NCI-H2196 treated with DMSO at 0.1 percent for 48 hours (cell line): ENCODE results near the gene SHISA5.
A peak's percentile ranks its signal among the peaks of the same experiment; 100 is the strongest.

Source experiments
- DNase-seq: peaks from one replicate; lab custom pipeline; 2025; ENCODE audit not compliant: unreplicated experiment; lab: John Stamatoyannopoulos, UW

The SHISA5 gene

DNA sequence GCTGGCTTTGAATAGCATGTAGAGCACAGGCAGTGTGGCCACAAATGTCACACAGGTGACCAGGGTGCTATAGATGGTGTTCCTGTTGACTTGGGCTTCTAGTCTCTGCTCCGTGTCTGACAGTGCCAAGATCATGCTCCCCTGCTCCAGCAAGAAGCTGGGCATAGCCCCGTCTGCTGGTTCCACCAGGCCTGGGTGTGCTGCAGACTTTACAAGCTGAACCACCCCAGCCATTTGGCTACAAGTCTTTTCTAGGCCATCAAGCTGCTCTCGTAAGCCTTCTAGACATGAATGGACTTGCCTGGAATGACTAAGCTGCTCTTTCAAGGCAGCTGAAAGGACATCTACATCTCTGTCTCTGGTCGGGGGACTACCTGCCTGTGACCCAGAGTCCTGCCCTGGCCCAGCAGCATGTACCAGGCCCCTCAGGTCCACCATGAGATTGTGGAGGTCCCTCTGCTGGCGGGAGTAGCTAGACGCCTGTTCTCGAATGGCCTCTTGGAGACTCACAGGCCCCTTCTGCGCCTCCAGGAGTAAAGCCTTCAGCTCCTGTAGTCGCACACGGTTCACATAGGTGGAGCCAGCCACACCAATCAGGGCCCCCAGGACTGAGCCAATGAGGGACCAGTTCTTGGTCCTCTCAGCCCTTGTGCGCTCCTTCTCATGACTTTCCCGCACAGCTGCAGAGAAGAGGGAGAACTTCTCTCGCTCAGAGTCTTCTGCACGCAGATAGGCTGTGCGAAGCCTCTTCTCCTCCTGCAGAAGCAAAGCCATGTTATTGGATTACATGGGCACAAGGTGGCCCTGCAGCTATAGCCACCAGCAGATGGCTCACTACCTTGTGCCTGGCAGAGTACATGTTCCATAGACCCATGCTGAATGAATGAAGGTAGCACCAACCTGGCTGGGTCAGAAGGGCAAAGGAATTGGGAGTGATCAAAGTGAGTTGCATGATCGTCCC, 71.3 kb downstream of the SHISA5 start:
- DNase-seq: no peak

DNA sequence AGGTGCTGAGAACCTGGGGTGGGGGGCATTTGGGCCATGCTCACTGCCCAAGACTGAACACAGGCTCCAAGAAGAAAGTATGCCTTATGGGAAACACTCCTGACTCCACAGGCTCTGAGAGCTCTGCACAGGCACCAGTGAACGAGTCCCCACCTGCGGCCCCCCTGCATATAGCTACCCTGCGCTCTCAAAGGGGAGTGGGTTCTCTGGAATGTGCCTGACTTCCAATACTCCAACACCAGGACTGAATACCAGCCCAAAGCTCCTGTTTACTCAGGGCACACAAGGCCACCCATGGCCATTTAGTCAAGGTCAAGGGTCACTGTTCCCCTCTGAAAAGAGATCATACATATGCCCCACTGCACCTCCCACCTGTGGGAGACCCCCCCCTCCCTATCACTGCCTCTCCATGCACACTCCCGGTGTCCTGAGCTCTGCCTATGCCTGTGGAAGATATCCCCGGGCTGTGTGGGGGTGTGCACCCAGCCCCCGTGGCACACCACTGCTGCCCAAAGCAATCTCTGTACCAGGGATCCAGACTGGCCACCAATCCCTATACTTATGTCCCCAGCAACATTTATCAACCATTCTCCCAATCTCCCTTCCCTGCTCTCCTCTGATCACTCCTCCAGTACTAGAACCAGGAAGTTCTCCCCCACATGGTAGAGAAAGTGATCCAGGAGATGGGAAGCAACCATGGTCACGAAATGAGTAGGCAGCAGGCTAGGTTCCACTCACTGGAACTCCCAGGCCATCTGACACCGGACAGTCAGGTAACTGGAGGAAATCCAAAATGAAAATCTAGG, 72.5 kb downstream of the SHISA5 start:
- no peak for DNase-seq

DNA sequence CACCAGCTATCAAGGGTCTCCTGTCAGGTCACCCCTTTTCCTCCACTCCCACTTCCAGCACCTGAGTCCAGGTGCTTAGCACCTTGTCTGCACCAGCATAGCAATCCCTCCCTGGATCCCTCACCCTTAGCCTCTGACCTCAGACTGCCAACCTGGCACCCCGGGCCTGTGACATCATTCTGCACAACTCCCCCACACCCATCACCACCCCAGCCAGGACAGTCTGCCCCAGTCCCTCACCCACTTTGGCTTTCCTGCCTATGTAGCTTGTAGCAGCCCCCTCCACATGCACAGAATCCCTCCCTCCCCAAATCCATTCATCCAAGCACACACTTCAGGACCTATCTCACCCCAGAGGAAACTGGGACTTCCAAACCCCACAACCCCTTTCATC, 73.3 kb downstream of the SHISA5 start:
- no peak for DNase-seq

DNA sequence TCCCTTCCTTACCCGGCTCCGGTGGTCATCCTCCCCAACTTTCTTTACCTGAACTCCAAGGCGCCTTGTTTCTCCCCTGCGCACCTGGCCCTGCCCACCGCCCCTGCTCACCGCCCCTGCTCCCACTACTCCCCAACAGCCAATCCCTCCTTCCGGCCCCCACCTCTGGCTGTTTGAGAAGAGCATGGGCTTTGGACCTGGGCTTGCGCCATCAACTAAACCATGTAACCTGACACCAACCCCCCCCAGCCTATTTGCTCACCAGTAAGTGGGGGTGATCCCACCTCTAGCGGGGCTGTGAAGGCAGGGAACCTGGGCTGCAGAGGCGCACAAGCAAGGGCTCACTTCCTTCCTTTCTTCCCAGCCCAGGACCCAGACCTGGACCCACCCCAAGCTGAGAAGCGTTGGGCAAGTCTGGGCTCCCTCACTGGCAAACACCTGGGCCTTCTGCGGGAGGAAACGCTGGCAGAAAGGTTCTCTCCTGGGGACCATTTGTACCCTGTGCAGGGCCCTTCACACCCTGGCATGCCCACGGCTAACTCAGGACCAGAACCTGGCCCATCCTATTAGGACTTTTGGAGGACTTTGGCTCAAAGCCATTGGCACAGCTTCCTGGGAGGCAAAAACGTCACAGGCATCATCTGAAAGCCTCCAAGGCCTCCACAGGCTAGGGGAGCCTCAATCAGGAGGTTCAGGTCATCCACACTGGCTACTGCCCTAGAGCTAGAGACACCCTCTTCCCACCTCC, 73.8 kb downstream of the SHISA5 start, which contains the start of gene PLXNB1:
TSS of gene PLXNB1 (minus strand) at position 127 of the 748 bp plus-strand sequence. CDS start 5,475 bp downstream, outside the sequence.
- DNase-seq: peak; percentile 39

DNA sequence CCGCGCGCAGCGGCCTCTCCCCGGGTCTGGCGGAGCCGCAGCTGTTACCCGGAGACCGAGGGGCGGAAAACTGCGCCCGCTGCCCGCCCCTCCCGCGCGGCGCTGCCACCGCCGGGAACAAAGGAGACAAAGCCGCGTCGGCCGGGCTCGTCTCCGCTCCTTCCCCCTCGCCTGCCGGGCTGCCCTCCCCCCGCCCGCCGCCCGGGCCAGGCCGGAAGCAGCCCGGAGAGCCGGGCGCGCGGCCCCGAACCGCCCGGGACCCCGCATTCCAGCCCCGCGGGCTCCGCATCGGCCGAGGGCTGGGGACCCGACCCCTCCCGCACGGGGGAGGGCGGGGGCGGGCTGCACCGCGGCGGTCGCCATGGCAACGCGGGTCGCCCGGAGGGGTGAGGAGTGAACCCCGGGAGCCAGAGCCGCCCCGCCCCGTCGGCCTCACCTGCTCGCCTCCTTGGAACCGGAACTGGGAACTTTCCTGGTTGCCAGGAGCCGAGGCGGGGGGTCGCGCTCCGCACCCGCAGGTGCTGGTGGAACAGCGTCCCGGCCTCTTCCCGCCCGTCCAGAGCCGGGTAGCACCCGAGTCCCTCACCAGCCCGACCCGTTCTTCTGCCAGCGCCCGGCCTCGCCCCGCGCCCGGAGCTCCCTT, 74.5 kb downstream of the SHISA5 start:
- peak; percentile 50 for DNase-seq

DNA sequence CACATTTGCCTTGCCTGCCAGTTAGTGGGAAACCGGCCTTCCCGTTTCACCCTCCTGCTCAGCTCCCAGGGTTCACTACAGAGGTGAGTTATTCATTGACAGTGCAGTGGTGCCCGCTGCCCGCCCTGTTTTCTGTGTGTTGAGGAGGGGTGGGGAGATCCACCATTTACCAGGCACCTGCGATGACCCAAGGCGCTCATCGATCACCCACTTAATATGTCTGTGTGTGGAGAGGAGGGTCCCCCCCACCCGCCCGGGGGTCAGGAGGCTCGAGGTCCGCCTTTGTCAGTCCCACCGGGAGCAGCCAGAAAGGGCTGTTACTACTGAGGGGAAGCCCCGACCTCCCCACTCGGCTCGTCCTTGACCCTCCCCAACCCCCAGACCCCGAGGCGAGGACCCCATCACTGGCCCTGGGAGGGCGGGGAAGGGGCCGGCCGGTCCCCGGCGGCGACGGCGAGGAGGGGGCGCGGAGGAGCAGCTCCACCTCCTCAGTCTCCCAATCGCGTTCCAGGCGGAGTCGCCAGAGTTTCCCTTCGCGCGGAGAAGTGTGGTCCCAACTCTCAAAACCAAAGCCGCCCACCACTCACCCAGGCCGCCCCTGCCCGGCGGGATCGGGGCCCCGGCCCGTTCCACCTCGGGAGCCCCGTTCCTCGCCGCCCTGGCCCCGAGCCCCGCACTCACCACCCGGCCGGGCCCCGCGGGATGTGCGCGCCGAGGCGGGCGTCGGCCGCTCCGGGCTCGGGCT, 75.2 kb downstream of the SHISA5 start:
- DNase-seq: no peak

DNA sequence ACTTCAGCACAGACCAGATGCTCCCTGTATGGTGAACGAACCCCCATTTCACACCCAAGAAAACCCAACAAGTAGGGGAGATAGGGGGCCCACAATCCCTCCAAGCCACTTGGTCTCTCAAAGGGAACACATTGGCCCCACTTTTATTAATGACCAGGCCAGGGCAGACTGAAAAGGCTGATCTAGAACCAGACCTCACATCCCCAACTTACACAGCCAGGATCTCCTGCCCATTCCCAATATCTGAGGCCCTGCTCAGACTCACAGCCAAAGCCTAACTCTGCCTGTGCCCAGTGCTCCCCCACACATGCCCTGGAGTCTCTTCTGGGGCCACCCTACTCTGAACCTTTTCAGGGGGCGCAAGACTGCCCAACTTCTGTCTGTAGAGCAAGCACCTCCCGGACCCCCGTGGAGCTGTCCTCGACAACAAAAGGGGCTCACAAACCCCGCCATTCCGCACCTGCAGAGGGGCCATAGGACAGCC, 75.8 kb downstream of the SHISA5 start:
- no peak for DNase-seq

DNA sequence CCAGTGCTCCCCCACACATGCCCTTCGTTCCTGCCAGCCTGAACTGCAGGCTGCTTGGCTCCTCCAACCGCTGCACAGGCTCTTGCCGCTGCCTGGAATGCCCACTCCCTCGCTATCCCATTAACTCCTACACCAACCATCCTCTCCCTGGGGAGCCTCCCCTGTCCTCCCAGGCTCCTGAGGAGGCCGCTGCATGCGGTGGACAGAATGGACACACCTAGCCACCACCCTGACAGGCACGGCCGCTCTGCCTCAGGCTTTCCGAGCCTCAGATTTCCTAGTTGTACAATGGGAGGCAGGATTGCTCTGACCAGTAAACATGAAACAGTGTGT, 76.4 kb downstream of the SHISA5 start:
- no peak for DNase-seq

DNA sequence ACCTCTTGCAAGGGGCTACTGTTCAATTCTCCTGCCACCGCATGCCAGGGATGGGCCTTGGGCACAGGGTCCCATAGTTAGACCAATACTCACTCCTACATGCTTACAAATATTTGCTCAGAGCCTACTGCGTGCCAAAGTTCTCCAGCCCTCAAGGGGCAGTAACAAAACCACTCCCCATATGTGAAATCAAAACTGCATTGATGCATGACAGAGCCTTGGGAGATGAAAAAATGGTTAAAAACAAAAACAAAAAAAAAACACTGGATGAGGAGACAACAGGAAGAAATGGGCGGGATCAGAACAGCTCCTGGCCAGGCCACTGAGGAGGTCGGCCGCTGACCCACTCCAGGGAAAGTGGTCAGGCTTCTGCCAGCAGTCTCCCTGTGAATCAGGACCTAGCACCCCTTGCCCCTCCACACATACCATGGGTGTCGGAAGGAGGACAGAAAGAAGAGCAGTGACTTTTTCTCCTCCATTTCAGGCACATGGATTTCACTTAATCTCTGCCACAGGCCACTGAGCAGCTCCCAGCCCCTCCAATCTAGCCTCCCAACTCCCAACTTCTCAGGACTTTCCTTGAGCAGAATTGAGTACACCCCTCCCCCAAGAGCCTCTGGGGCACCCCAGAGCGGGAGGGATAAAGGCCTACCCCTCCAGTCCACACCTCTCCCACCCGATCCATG, 76.9 kb downstream of the SHISA5 start:
- DNase-seq: no peak

DNA sequence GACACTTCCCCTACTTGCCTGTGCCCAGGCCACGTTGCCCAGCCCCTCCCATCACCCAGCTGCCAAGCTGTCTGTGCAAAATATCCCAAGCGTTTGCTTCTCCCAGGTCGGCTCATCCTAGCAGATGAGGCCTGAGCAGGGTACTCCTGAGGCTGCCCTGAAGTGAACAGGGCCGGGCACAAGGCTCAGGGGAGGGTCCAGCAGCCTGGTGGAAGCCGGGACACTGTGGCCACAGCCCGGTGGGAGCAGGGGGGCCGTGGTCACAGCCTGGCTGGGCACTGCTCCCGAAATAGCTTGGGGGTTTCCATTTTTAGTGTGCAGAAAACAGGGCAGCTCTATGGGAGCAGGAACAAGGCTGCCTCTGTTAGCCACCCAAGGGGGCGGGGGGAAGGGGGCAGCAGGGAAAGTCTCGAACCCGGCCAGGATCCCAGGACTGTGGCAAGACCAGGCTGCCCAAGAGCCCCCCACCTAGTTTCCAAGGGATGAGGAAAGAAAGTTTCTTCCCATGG, 77.5 kb downstream of the SHISA5 start:
- DNase-seq: no peak

DNA sequence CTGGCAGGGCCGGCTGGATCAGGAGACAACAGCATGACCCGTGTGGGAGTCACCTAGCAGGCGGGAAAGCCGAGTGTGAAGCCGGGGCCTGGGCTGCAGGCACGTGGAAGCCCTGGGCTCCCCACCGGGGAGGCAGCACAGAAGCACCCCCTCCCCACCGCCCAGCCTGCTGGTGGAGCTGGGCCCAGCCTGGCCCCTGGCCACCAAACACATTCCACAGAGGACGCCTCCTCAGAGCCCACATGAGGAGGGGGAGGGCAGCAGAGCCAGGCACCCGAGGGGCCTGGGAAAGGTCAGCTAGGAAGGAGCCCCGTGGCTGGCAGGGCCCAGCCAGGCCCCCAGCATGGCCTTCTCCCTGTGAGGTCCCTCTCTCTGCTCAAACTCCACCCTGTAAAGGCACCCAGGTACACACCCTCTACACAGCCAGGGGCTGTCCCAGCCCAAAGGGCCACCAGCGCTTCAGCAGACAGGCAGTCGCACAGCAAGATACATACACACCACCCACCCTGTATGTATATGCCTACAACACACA, 78.6 kb downstream of the SHISA5 start:
- no peak for DNase-seq

DNA sequence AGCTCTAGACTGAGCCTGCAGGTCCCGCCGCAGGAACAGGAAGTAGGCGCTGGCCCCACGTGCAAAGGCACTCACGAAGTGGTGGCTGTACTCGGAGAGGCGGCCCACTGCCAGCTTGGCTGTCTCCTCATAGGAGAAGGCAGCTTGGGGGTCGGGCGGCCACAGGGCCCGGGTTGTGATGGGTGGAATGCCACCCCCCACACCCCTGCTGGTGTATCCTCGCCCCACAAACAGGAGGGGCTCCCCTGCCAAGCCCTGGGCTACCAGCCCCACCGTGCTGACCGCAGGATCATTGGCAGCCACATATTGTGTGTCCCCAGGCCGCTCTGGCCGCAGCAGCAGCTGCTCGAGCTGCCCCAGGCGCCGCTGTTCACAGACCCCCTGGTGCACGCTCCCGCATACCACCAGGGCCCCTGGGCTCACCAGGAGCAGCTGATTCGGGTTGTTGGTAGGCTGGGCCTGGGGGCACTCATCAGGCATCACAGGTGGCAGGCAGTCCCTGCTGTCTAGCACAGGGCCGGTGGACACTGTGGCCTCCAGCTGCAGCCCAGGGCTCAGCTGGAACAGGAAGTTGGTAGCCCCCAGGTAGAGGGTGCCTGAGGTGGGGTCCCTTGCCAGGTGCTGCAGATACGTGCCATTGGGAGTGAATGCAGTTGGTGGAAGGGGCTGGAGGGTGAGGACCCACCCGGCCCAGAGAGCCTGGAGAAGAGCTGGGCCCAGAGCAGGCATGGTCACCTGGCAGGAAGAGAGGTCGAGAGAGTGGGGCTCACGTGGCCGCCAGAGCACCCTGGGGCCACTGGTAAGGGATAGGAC, 79.9 kb downstream of the SHISA5 start:
- DNase-seq: no peak

DNA sequence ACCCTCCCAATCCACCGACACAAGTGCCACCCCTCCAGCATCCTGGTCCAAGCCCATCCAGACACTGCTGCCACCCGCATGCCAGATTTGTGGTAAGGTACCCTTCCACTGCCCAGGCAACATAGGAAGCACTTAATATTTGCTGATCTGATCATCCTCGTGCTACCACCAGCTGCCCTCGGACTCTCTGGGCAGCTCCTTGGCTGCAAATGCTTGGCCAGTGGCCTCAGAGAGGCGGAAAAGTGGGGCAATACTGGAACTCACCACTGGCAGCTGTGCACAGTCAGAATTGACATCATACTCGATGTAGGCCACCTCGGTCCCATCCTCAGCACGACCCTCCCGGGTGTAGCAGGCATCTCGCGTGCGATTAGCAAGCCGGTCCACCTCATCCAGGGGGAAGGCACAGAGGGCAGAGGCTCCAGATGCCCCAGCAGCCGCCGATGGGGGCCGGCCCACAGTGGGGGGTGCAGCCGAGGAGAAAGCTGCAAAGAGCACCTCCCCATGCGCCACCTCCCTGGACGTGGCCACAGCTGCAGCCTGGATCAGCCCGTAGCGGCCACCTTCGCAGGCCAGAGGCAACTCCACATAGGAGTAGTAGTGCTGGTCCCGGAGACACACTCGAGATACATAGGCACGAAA, 80.6 kb downstream of the SHISA5 start:
- no peak for DNase-seq

DNA sequence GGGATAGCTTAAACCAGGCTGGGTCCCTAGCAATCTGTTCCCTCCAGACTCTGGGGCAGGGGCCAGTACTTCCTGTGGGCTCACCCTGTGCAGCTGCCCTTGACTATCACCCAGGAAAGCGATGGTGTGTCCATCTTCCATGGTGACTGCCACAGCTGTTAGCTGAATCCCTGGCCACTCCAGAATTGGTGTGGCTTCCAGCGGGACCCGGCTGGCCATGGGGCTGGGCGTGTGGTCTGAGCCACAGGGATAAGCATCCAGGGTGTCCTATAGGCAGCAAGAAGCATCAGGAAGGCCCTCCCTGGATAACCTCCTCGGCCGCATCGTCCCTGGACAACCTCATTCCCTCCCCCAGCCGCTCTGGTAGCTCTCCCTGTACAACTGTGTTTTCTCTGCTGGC, 81.3 kb downstream of the SHISA5 start:
- no peak for DNase-seq

DNA sequence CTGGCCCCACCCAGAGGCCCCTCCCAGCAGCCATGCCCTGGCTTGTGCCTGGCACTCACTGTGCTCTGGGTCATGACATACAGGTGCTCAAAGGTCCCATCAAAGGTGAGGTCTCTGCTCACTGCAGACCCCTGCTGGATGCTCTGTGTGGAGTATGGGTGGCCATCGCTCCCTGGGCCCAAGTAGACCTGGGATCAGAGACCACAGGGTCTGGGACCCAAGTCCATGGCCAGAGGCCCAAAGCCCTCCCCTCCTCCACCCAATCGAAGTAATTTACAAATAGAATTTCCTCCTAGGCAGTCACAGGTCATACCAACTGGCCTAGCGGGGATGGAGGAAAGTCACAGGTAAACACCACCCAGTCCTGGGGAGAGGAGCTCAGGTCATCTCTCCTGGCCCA, 81.7 kb downstream of the SHISA5 start:
- DNase-seq: no peak

DNA sequence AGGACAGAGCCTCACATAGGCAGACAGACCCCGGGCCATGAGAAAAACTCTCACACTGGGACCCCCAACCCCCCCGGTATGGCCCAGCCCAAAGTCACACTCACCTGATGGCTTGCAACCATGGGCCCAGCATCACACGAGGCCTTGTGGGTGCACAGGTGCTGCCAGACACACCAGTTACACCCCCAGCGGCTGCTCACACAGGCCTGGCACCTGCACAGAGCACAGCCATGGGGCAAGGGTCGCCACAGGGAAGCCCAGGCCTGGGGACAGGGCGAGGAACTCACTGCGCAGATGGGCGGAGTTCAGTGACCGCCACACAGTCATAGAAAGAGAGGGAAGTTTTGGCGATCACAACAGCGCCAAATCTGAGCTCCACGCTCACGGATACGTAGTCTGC, 83.4 kb downstream of the SHISA5 start:
- no peak for DNase-seq

DNA sequence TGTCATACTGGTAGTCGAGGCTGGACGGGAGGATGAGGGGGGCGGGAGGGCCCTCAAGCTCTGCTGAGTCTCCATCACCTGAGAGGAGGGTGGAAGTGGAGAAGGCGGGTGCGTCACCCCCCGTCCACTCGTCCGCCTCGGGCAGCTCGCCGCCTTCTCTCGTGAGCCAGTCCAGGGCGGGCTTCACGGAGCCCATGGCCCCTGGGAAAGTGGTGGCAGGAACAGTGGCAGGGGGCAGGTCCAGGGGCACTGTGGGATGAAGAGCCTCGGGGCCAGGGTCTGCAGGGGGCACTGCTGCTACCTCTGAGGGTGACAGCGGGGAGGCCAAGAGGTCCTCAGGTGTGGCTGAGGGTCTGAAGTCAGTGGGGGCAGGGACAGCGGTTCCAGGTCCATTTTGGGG, 84.4 kb downstream of the SHISA5 start:
- DNase-seq: no peak

DNA sequence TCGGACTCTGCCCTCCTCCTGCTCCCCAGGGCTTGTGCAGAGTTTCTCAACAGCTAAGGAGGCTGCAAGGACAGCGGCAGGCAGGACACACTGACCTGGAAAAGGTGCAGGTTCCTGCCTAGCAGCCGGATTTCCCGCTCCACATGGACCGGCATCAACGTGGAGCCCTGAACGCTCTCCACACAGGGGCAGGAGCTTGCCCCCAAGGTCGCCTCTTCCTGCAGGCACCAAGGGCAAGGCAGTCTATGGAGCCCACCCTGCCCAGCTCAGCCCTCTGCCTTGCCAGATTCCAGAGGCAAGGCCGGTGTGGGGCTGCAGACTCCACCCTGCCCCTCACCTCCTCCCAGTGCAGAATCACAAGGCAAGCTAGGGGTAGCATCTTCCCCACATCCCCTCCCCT, 84.8 kb downstream of the SHISA5 start:
- no peak for DNase-seq
